T-helper 2 cell treated with Interferon-gamma antibody and Interleukin-4, amounts not matched to agents 5 μg/mL and 100 μg/mL, for 36 hours (primary cell): Measurements from ENCODE around the gene COL18A1.
"Not testable (repeated sequence)": the region's sequence is repeated elsewhere in the genome, so short reads cannot be mapped to it uniquely, and the experiment has no call there.

Source experiments
- DNase-seq: peaks from one replicate; pipeline ENCODE4 v3.0.0; 2021; ENCODE audit warnings: low spot score
- H3K27ac Mint-ChIP-seq: one replicate; pipeline ENCODE4 v1.8.0; 2021; ENCODE audit warnings: mild to moderate bottlenecking, mixed read lengths
- H3K27me3 Mint-ChIP-seq: one replicate; pipeline ENCODE4 v1.8.0; 2021; ENCODE audit warnings: low read depth, mixed read lengths
- H3K36me3 Mint-ChIP-seq: one replicate; pipeline ENCODE4 v1.8.0; 2021; ENCODE audit warnings: low read depth, mixed read lengths
- H3K4me1 Mint-ChIP-seq: one replicate; pipeline ENCODE4 v1.8.0; 2021; ENCODE audit warnings: low read depth, mixed read lengths
- H3K4me3 Mint-ChIP-seq: one replicate; pipeline ENCODE4 v1.8.0; 2022; ENCODE audit warnings: mild to moderate bottlenecking, moderate library complexity, mixed read lengths
- H3K9me3 Mint-ChIP-seq: one replicate; pipeline ENCODE4 v1.8.0; 2021; ENCODE audit warnings: mixed read lengths

COL18A1 gene

GRCh38 chr21:45516071-45516670, 111.2 kb downstream of the COL18A1 start:
- Mint-ChIP-seq H3K9me3 (peaks cover 35% of the 10 kb centered on the region), H3K36me3 (peaks cover 45% of the 10 kb centered on the region), H3K4me3 (no peak overlapping the region), H3K27ac (no peak overlapping the region), H3K27me3 (no peaks in the 10 kb centered on the region), H3K4me1 (peaks cover 15% of the 10 kb centered on the region)
- no peak for DNase-seq

- H3K4me1 Mint-ChIP-seq: peaks cover 15% of the 10 kb centered on the region
- no peaks in the 10 kb centered on the region for H3K27me3 Mint-ChIP-seq
- peaks cover 50% of the 10 kb centered on the region for H3K36me3 Mint-ChIP-seq
- peaks cover 41% of the 10 kb centered on the region for H3K9me3 Mint-ChIP-seq
- no peak overlapping the region for H3K27ac Mint-ChIP-seq
- DNase-seq: no peak
- no peak overlapping the region for H3K4me3 Mint-ChIP-seq
Measured at GRCh38 chr21:45516671-45517151, 111.7 kb downstream of the COL18A1 start.

- Mint-ChIP-seq H3K27ac (peak overlapping the region; percentile 72), H3K27me3 (no peaks in the 10 kb centered on the region), H3K4me3 (peak overlapping the region; percentile 51), H3K9me3 (peaks cover 48% of the 10 kb centered on the region), H3K36me3 (peaks cover 57% of the 10 kb centered on the region), H3K4me1 (peaks cover 15% of the 10 kb centered on the region)
- DNase-seq: no peak
Measured at GRCh38 chr21:45517249-45518065, 112.5 kb downstream of the COL18A1 start.

- Mint-ChIP-seq H3K9me3 (peaks cover 51% of the 10 kb centered on the region), H3K27me3 (no peaks in the 10 kb centered on the region), H3K4me1 (peaks cover 15% of the 10 kb centered on the region), H3K36me3 (peaks cover 67% of the 10 kb centered on the region), H3K4me3 (no peak overlapping the region), H3K27ac (peak overlapping the region; percentile 24)
- no peak for DNase-seq
Measured at GRCh38 chr21:45518742-45519141, 113.8 kb downstream of the COL18A1 start.

GRCh38 chr21:45519182-45519581, 114.2 kb downstream of the COL18A1 start:
- H3K9me3 Mint-ChIP-seq: peaks cover 51% of the 10 kb centered on the region
- no peak overlapping the region for H3K27ac Mint-ChIP-seq
- H3K4me3 Mint-ChIP-seq: no peak overlapping the region
- peaks cover 15% of the 10 kb centered on the region for H3K4me1 Mint-ChIP-seq
- no peak for DNase-seq
- H3K27me3 Mint-ChIP-seq: no peaks in the 10 kb centered on the region
- peaks cover 65% of the 10 kb centered on the region for H3K36me3 Mint-ChIP-seq

- no peaks in the 10 kb centered on the region for H3K27me3 Mint-ChIP-seq
Measured at GRCh38 chr21:45521241-45521640, 116.3 kb downstream of the COL18A1 start.

GRCh38 chr21:45522381-45522780, 117.4 kb downstream of the COL18A1 start:
- Mint-ChIP-seq H3K27ac (no peak overlapping the region), H3K27me3 (no peaks in the 10 kb centered on the region), H3K4me1 (peaks cover 13% of the 10 kb centered on the region), H3K9me3 (peaks cover 51% of the 10 kb centered on the region), H3K36me3 (peaks cover 73% of the 10 kb centered on the region), H3K4me3 (no peak overlapping the region)
- DNase-seq: no peak

More at GRCh38 chr21:45521241-45521640, 116.3 kb downstream of the COL18A1 start:
- Mint-ChIP-seq H3K4me1 (peaks cover 15% of the 10 kb centered on the region), H3K4me3 (no peak overlapping the region), H3K9me3 (peaks cover 51% of the 10 kb centered on the region), H3K36me3 (peaks cover 68% of the 10 kb centered on the region), H3K27ac (no peak overlapping the region)
- DNase-seq: no peak

GRCh38 chr21:45522986-45523385, 118.0 kb downstream of the COL18A1 start:
- Mint-ChIP-seq H3K27ac (no peak overlapping the region), H3K4me1 (peaks cover 9% of the 10 kb centered on the region), H3K27me3 (no peaks in the 10 kb centered on the region), H3K36me3 (peaks cover 70% of the 10 kb centered on the region), H3K9me3 (peaks cover 48% of the 10 kb centered on the region), H3K4me3 (no peak overlapping the region)
- no peak for DNase-seq

GRCh38 chr21:45523411-45524101, 118.6 kb downstream of the COL18A1 start:
- H3K4me3 Mint-ChIP-seq: no peak overlapping the region
- peaks cover 42% of the 10 kb centered on the region for H3K9me3 Mint-ChIP-seq
- H3K4me1 Mint-ChIP-seq: peaks cover 3% of the 10 kb centered on the region
- H3K27ac Mint-ChIP-seq: no peak overlapping the region
- no peaks in the 10 kb centered on the region for H3K27me3 Mint-ChIP-seq
- DNase-seq: no peak
- peaks cover 67% of the 10 kb centered on the region for H3K36me3 Mint-ChIP-seq

GRCh38 chr21:45524756-45525152, 119.8 kb downstream of the COL18A1 start:
- Mint-ChIP-seq H3K9me3 (peaks cover 30% of the 10 kb centered on the region), H3K4me1 (no peaks in the 10 kb centered on the region), H3K27ac (no peak overlapping the region), H3K27me3 (no peaks in the 10 kb centered on the region), H3K36me3 (peaks cover 55% of the 10 kb centered on the region), H3K4me3 (no peak overlapping the region)
- no peak for DNase-seq

GRCh38 chr21:45525153-45525909, 120.4 kb downstream of the COL18A1 start:
- Mint-ChIP-seq H3K4me1 (no peaks in the 10 kb centered on the region), H3K27me3 (no peaks in the 10 kb centered on the region), H3K9me3 (peaks cover 24% of the 10 kb centered on the region), H3K36me3 (peaks cover 49% of the 10 kb centered on the region), H3K27ac (no peak overlapping the region), H3K4me3 (no peak overlapping the region)
- DNase-seq: no peak

- Mint-ChIP-seq H3K4me3 (no peak overlapping the region), H3K27ac (no peak overlapping the region), H3K36me3 (peaks cover 43% of the 10 kb centered on the region), H3K27me3 (no peaks in the 10 kb centered on the region), H3K9me3 (peaks cover 18% of the 10 kb centered on the region), H3K4me1 (no peaks in the 10 kb centered on the region)
- no peak for DNase-seq
Measured at GRCh38 chr21:45525910-45526306, 120.9 kb downstream of the COL18A1 start.

- not testable (repeated sequence) for H3K9me3 Mint-ChIP-seq, H3K4me1 Mint-ChIP-seq, H3K27me3 Mint-ChIP-seq, H3K27ac Mint-ChIP-seq, H3K4me3 Mint-ChIP-seq, DNase-seq
- peaks cover 32% of the 10 kb centered on the region for H3K36me3 Mint-ChIP-seq
Measured at GRCh38 chr21:45527151-45527999, 122.4 kb downstream of the COL18A1 start.
